Measurements from ENCODE around the gene MUSK. TPM values are rescaled to one million over a fixed set of nuclear protein-coding genes. Genes with fewer than 3 reads are reported as not detected.

Gene MUSK
- total and polyA plus RNA-seq, 2 donors (not counting 3 experiments of a cell fraction or from before 2014, with no cell fraction given) = 0.08 TPM; not detected in 1

GRCh38 chr9:110809038-110809595, 140.5 kb downstream of the MUSK start:
- TF ChIP-seq EZH2 (IDR thresholded peaks at IDR 0.05; ENCODE audit: borderline replicate concordance, low read depth, low read length, severe bottlenecking) (no peak), FOS (IDR thresholded peaks at IDR 0.05; ENCODE audit: borderline replicate concordance, insufficient read depth, low read length) (no peak), POLR2AphosphoS5 (IDR thresholded peaks at IDR 0.05; ENCODE audit: insufficient read depth, low read depth, low read length) (no peak), MAX (IDR thresholded peaks at IDR 0.05; ENCODE audit: insufficient read depth, insufficient read length) (no peak), CTCF (IDR thresholded peaks at IDR 0.05; ENCODE audit: extremely low read depth in 1 of 2, insufficient read depth in 1 of 2, low read depth in 1 of 2, low read length in 2 of 2) (no peak), GATA2 (IDR thresholded peaks at IDR 0.05; ENCODE audit: insufficient read depth, insufficient read length, low read depth, low read length) (no peak)
- intact Hi-C loops (cut with micrococcal nuclease) = no loop called here
- BruUV-seq (replicated peaks) = no TSS peak
- H4K20me1 ChIP-seq (replicated peaks; ENCODE audit: control insufficient read depth, extremely low read depth, insufficient read depth, low read length) = no peaks in the 10 kb centered on the region
- FAIRE-seq = no peak
- DNase-seq (ENCODE audit: low read depth, low spot score) = no peak
- H3K4me1 ChIP-seq (ENCODE audit: control insufficient read depth, extremely low read depth, insufficient read depth, low read length) = no peaks in the 10 kb centered on the region
- H3K36me3 ChIP-seq (ENCODE audit: control insufficient read depth in 2 of 2, extremely low read depth in 1 of 2, insufficient read depth in 2 of 2, low read length in 2 of 2) = no peaks in the 10 kb centered on the region
- H3K9me3 ChIP-seq (replicated peaks; ENCODE audit: control insufficient read depth, insufficient read depth, low read length) = no peaks in the 10 kb centered on the region
- ChIA-PET POLR2A (interaction anchor here (0.6 kb wide), 1 partner anchor 62 kb away, joined by 5 read pairs; no protein-coding TSS in a partner anchor), CTCF (no interaction called here)
- H3K4me3 ChIP-seq (replicated peaks in 1 of 3; ENCODE audit: insufficient read depth in 1 of 3, low read depth in 1 of 3, low read length in 3 of 3) = no peak overlapping the region
- H3K27me3 ChIP-seq (ENCODE audit: control insufficient read depth in 2 of 2, insufficient read depth in 2 of 2, low read length in 2 of 2) = no peaks in the 10 kb centered on the region
- no peak overlapping the region for H2AFZ ChIP-seq (ENCODE audit: low read depth, low read length)
- dilution Hi-C loops (cut with MboI; ENCODE audit: extremely low pct_ligation_motif_present, low sequenced_read_pairs) = no loop called here
- no peak overlapping the region for H3K4me2 ChIP-seq (ENCODE audit: insufficient read depth, low read length)
- no peaks in the 10 kb centered on the region for H3K79me2 ChIP-seq (ENCODE audit: control insufficient read depth, insufficient read depth, low read length)
- no peak overlapping the region for H3K27ac ChIP-seq (ENCODE audit: insufficient read depth, low read depth, low read length)
- H3K9ac ChIP-seq (replicated peaks; ENCODE audit: extremely low read depth, insufficient read depth, low read length) = no peak overlapping the region
- H3K9me1 ChIP-seq (replicated peaks; ENCODE audit: control insufficient read depth, extremely low read depth, insufficient read depth, low read length) = no peaks in the 10 kb centered on the region

Data from endothelial cell of umbilical vein (primary cell).